NCI-H128 (cell line): ENCODE measurements around the gene RNASE8.

Experiments used
- DNase-seq: peaks from one replicate; lab custom pipeline; 2025; ENCODE audit not compliant: unreplicated experiment; lab: John Stamatoyannopoulos, UW

Gene RNASE8

GRCh38 chr14:21103411-21103709, 45.7 kb downstream of the RNASE8 start:
- DNase-seq = no peak

- peak; percentile 93 for DNase-seq
Measured at GRCh38 chr14:21103710-21104447, 46.3 kb downstream of the RNASE8 start.

- peak; percentile 76 for DNase-seq
Measured at GRCh38 chr14:21104448-21105060, 46.9 kb downstream of the RNASE8 start.

GRCh38 chr14:21105095-21105494, 47.5 kb downstream of the RNASE8 start:
- no peak for DNase-seq

GRCh38 chr14:21106176-21106497, 48.5 kb downstream of the RNASE8 start:
- no peak for DNase-seq

- DNase-seq = peak; percentile 53
Measured at GRCh38 chr14:21106498-21107282, 49.1 kb downstream of the RNASE8 start.

- DNase-seq = no peak
Measured at GRCh38 chr14:21107283-21107800, 49.7 kb downstream of the RNASE8 start.
